NCI-H2107 (cell line): ENCODE results near the gene ZNF816.
"Not testable (repeated sequence)": the region's sequence is repeated elsewhere in the genome, so short reads cannot be mapped to it uniquely, and the experiment has no call there.

ENCODE experiments used
- DNase-seq: peaks from one replicate; lab custom pipeline; 2025; lab: John Stamatoyannopoulos, UW

The ZNF816 gene

GRCh38 chr19:52959613-52960295 lies 2.9 kb downstream of the ZNF816 start:
- DNase-seq: no peak

DNA sequence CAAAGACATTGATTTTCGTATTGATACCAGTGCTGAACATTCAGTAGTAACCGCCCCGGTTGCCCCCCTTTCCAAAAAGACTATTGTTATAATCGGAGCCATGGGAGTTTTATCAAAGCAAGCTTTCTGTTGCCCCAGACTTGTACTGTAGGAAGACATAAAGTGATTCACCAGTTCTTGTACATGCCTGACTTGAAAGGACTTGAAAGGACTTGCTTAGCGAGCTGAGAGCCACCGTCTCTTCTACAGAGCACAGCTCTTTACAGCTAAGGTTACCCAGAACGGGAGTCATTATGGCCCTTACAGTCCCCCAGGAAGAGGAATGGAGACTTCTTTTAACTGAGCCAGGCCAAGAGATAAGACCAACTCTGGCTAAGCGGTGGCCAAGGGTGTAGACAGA lies 5.1 kb downstream of the ZNF816 start:
- DNase-seq: no peak

DNA sequence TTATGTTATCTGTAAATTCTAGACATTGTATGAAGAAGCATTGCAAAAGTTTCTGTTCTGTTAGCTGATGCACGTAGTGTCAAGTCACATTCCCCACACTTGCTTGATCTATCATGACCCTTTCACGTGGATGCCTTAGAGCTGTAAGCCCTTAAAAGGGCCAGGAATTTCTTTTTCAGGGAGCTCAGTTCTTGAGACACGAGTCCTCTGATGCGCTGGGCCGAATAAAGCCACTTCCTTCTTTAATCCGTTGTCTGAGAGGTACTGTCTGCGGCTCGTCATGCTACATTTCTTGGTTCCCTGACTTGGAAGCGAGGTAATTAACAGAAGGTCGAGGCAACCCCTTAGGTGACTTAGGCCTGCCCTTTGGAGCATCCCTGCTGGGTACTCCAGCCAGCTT lies 5.8 kb downstream of the ZNF816 start:
- DNase-seq: no peak

- no peak for DNase-seq
Observed at GRCh38 chr19:52949422-52949821, 13.3 kb downstream of the ZNF816 start.

DNA sequence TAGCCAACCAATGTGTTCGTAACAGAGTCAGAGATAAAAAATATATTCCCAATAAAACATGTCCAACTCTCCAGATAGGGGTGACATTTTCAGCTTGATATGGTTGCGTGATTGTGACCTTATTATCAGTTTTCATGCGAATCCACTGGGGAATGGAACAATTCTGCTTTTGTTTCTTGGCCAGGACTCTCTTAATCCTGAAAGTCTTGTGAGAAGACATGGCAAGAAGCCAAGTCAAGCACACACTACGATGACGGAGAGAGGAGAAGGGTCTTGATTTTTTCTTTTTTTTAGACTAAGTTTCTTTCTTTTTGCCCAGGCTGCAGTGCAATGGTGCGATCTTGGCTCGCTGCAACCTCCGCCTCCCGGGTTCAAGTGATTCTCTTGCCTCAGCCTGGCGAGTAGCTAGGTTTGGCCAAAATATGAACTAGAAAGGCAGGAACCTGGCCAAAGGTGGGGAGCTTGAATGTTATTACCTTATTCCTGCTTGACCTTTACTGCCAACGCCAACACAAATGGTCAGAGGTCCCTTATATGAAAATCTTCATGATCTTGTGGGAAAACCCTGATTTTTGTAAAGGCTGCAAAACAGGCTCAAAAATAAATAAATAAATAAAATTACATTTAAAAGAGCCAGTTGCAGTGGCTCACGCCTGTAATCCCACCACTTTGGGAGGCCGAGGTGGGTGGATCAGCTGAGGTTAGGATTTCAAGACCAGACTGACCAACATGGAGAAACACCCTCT lies 14.5 kb downstream of the ZNF816 start:
- no peak for DNase-seq

DNA sequence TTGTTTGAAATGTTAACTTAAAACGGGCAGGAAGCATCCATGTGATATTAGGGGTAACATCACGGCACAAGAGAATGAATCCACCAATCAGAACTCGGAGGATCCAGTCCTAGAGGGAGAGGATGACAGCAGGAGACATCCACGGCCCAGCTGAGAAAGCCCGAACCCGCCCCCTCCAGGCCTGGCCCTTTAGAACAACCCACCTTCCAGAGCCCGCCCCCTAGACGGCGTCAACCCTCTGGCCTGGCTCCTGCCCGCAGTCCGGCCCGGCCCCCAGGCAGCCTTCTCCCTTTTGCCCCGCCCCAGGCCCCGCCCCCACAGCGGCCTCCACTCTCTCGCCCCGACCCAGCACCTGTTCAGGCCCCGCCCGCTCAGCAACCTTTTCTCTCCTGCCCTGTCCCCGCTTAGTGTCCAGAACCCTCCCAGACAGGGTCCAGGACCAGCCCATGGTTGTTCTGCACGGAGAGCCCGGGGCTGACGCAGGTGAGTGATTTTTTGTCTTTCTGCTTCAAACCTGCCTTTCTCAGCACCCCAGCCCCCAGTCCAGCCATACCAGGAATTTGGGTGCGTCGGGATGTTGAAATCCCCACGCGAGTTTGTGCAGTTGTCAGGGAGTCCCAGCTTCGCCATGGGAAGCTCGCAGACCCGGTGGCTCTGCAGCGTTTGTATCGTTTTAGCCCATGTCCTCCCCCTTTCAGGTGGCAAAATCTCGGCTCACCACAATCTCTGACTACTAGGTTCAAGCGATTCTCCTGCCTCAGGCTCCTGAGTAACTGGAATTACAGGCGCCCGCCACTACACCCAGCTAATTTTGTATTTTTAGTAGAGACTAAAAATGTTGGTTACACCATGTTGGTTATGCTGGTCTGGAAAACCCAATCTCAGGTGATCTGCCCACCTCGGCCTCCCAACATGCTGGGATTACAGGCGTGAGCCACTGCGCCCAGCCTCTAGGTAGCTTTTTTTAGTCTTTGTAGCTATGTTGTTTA lies 16.1 kb downstream of the ZNF816 start:
- no peak for DNase-seq

DNA sequence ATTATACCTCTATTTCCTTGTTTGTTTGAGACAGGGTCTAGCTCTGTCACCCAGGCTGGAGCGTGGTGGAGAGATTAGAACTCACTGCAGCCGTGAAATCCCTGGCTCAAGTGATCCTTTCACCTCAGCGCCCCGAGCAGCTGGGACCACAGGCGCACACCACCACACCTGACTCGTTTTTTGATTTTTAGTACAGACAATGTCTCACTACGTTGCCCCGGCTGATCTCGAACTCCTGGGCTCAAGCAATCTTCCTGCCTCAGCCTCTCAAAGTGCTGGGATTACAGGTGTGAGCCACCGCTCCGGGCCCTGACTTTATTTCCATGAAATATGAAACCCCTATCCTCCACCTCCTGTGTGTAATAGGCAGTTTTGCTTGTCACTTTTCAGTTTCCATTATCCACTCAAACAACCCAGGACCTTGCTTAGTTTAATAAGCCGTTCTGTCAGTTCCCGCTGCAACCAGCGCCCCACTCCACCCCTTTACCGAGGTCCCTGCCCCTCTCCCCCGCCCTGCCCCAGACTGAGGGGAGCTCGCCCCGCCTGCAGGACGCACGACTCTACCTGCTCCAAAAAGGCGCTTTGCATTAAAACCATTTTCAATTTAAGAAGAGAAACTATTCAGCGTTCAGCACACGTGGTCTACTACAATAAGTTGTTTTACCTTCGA lies 16.9 kb downstream of the ZNF816 start:
- DNase-seq: no peak

DNA sequence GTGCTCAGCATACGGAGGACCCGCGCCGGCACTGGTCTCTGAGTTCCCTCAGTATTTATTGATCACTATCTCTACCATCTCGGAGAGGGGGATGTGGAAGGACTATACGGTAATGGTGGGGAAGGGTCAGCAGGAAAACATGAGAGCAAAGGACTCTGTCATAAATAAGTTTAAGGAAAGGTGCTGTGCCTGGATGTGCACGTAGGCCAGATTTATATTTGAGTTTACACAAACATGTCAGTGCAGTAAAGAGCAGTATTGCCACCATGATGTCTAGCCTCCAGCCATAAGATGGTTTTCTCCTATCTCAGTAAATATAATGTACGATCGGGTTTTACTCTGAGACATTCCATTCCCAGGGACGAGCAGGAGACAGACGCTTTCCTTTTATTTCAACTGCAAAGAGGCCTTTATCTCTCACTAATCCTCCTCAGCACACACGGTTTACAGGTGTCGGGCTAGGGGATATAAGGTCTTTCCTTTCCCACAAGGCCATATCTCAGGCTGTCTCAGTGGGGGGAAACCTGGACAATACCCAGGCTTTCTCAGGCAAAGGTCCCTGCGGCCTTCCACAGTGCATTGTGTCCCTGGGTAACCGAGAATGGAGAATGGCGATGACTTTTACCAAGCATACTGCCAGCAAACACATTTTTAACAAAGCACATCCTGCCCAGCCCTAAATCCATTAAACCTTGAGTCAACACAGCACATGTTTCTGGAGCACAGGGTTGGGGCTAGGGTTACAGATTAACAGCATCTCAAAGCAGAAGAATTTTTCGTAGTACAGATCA lies 17.8 kb downstream of the ZNF816 start:
- not testable (repeated sequence) for DNase-seq

DNA sequence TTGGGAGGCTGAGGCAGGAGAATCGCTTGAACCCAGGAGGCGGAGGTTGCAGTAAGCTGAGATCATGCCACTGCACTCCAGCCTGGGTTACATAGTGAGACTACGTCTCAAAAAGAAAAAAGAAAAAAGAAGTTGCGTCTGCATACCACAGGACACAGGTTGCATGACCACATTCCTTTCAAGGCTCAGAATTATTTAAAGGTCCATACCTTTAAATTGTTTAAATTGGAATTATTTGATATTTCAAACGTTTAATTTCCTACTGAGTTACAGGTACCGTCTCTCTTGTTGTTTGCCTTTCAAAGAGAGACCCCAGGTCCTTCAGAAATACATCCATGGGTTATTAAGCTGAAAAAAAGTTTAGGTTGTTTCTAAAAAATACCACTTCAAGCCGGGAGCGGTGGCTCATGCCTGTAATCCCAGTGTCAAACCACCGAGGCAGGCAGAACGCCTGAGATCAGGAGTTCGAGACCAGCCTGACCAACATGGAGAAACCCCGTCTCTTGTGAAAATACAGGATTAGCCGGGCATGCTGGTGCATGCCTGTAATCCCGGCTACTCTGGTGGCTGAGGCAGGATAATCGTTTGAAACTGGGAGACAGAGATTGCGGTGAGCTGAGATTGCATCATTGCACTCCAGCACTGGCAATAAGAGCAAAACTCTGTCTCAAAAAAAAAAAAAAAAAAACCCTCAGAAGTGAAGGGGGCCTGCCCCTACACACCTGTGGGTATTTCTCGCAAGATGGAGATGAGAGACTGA lies 18.6 kb downstream of the ZNF816 start:
- DNase-seq: no peak

DNA sequence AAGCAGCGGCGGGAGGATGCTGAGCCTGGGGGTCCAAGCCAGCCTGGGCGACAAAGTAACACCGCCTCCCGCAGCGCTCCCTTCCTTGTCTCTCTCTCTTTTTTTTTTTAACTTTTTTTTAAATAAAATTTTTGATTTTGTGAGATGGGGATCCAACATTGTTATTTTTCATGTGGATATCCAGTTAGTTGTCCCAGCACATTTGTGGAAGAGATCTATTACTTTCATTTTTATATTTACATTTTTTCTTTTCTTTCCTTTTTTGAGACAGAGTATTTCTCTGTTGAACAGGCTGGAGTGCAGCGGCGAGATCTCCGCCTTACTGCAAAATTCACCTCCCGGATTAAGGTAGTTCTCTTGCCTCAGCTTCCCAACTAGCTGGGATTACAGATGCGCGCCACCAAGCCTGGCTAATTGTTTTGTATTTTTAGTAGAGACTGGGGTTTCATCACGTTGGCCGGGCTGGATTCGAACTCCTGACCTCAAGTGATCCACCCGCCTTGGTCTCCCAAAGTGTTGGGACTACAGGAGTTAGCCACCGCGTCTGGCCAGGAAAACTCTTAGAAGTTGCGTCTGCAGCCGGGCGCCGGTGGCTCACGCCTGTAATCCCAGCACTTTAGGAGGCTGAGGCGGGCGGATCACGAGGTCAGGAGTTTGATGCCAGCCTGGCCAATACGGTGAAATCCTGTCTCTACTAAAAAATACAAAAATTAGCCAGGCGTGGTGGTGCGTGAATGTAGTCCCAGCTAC lies 19.4 kb downstream of the ZNF816 start:
- no peak for DNase-seq

DNA sequence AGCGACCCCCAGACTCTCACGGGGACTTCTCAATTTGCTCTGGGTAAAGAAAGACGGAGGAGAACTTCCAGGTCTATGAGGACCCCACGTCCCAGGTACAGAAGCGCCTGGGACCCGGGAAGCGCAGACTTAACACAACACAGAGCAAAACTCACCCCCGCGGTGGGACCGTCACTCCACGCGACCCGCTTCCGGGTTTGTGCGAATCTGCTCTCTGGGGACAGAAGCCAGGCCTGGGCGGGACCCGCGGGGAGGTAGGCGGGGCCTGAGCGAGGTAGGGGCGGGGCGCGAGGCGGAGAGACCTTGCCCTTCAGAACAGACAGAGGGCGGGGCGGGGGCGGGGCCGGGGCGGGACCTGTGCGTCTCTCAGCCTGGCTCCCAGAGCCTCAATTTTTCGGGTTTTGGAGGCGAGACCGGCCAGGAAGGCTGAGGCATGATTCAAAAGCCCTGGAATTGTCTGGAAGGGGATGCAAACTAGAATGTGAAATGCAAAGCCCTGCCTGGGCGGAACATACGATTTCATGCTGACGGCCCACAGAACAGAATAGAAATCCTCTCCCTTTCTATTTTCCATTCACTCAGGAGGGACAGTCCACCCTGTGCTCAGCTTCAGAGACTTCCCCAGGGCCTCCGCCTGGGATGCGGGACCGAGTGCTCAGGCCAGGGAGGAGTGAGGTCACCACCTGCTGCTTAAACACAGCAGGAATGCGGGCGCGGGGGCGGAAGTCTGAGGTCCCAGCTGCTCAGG lies 20.1 kb downstream of the ZNF816 start:
- DNase-seq: no peak

- DNase-seq: no peak
Observed at GRCh38 chr19:52941941-52942385, 20.7 kb downstream of the ZNF816 start.

DNA sequence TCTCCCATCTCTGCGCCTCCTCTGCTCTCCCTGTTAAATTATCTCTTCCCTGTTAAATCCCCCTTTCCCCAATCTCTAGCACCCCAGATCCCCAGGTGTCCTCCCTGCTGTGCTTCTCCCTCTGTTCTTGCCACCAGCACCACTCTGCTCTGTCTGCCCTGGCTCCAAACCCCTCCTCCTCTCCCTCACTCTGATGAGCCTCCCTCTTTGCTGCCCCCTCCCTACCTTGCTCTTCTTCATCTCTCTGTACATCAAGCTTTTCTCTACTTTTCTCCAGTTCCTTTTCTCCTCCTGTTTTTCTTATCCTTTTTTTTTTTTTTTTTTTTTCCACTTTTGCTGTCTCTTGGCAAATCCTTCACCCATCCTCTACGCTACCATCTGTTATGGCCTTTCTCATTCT lies 21.2 kb downstream of the ZNF816 start:
- not testable (repeated sequence) for DNase-seq

DNA sequence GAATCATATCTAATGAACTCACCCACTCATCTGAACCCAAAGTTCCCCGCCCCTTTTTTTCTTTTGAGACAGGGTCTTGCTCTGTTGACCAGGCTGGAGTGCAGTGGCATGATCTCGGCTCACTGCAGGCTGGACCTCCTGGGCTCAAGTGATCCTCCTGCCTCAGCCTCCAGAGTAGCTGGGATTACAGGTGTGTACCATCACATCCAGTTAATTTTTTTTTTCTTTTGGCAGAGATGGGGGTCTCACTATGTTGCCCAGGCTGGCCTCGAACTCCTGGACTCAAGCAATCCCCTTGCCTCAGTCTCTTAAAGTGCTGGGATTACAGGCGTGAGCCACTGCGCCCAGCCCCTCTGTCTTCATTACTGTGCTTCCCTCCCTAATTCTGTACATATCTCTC lies 21.8 kb downstream of the ZNF816 start:
- DNase-seq: not testable (repeated sequence)

- DNase-seq: no peak
Observed at GRCh38 chr19:52938761-52939160, 23.9 kb downstream of the ZNF816 start.

DNA sequence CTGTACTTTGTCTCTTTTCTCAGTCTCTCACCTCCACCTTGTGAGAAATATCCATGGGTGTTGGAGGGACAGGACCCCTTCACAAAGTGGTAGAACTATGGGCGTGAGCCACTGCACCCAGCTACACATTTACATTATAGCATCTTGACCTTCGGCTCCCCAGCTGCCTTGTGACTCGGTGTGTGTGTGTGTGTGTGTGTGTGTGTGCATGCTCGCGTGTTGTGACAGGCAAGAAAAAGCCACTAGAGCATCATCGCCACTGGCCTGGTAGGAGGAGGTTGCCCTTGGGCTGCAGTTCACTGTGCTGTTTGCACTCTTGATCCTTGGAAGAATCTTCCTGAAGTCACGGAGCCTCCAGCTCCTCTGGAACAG lies 25.7 kb downstream of the ZNF816 start:
- DNase-seq: no peak

DNA sequence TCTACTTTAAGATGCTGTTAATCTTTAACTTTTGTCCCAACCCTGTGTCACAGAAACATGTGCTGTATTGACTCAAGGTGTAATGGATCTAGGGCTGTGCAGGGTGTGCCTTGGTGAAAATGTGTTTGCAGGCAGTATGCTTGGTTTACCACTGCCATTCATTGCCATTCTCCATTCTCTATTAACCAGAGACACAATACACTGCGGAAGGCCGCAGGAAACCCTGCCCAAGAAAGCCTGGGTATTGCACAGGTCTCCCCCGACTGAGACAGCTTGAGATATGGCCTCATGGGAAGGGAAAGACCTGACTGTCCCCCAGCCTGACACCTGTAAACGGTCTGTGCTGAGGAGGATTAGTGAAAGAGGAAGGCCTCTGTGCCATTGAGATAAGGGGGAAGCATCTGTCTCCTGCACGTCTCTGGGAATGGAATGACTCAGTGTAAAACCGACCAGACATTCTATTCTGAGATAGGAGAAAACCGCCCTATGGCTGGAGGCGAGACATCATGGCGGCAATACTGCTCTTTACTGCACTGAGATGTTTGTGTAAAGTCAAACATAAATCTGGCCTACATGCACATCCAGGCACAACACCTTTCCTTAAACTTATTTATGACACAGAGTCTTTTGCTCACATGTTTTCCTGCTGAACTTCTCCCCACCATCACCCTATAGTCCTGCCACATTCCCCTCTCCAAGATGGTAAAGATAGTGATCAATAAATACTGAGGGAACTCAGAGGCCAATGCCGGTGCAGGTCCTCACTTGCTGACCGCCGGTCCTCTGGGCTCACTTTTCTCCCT lies 26.3 kb downstream of the ZNF816 start:
- DNase-seq: no peak

DNA sequence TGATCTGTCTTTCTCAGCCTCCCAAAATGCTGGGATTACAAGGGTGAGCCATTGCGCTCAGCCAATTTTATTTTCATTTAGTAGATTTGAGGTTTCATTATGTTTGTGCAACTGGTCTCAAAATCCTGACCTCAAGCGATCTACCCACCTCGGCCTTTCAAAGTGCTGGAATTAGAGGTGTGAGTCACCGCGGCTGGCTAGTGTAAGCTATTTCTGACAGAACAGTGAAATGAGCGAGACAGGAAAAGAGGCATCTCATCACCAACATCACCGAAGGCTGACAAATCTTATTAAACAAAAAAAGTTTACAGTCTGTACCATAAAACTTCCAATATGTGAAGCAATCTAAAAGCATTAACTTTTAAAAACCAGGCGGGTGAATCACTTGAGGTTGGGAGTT lies 27.2 kb downstream of the ZNF816 start:
- no peak for DNase-seq
